Activated CD8-positive, alpha-beta memory T cell treated with anti-CD3 and anti-CD28 coated beads, Interleukin-2, amount 50 U/mL, for 4 hours (primary cell): ENCODE measurements around the gene MRPL16.
"Not testable (repeated sequence)": the region's sequence is repeated elsewhere in the genome, so short reads cannot be mapped to it uniquely, and the experiment has no call there.

Experiments used
- DNase-seq: peaks from one replicate; pipeline ENCODE4 v3.0.0-alpha.2; 2020

MRPL16 gene

DNA sequence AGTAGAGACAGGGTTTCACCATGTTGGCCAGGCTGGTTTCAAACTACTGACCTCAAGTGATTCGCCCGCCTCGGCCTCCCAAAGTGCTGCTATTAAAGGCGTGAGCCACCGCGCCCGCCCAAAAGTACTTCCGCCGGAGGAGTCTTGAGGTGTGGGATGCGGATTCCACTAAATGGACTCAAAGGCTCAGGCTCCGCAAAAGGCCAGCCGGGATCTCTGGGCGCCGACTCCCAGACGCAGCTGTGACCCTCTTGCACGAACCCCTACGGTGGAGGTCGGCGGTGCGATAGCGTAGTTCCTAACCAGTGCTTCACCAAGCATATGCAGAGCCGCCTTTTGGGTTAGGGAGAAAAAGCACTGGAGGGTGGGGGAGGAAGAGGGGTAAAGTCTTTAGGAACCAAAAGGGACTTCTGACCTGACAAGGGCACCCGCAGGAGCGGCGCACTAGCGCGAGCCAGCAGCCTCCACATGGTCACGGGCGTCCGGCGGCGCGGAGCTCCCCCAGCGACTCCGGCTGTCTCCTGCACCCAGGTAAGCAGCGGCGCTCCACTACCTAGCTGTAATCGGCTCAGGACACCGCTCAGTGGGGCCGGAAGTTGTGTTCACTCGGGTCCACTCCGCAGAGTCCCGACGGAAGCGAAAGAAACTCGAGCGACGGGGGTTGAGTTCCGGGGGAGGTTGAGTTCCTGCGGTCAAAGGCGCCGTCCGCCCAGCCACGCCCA is at the start of gene MRPL16:
Gene MRPL16, minus strand, starts transcription at position 590 of the 722 bp plus-strand sequence. Its CDS starts 120 bp downstream, at position 470.
- DNase-seq, result peak; percentile 88

DNA sequence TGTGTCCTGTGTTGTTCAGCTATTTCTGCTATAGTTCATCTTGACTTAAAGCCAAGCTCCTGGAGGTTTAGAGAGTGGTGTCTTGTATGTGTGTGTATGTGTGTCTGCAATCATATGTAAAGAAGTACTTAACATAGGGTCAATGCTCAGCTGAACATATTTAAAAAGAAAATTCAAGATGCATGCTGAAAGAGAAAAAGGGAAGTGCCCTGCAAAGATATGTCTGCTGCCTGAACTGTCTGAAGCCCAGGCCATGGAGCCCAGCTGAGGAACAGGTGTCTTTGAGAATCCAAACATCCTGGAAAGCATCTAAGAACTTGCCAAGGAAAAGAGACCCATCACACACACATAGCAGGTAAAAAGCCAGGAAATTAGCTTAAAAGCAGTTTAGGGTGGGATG is 49.1 kb upstream of the MRPL16 start:
- DNase-seq, result no peak

GRCh38 chr11:59857439-59858434 is 47.2 kb upstream of the MRPL16 start:
- DNase-seq, result no peak

GRCh38 chr11:59854871-59855270 is 44.3 kb upstream of the MRPL16 start:
- DNase-seq, result no peak

DNA sequence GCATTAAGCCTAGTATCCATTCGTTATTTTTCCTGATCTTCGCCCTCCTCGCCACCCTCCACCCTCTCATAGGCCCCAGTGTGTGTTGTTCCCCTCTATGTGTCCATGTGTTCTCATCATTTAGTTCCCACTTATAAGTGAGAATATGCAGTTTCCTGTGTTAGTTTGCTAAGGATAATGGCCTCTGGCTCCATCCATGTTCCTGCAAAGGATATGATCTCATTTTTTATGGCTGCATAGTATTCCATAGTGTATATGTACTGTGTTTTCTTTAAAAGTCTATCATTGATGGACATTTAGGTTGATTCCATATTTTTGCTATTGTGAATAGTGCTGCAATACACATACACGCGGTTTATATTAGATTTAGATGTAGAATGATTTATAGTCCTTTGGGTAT is 40.8 kb upstream of the MRPL16 start:
- not testable (repeated sequence) for DNase-seq

DNA sequence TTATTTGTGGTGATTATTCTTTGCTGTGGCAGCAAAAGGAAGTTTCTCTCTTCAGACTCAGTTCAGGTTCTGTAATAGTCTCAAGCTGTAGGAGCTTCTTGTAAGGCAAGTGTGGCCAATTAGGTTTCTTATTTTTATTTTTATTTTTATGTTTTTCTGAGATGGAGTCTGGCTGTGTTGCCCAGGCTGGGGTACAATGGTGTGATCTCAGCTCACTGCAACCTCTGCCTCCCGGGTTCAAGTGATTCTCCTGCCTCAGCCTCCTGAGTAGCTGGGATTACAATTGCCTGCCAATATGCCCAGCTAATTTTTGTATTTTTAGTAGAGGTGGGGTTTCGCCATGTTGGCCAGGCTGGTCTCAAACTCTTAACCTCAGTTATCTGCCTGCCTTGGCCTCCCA is 39.0 kb upstream of the MRPL16 start:
- not testable (repeated sequence) for DNase-seq

GRCh38 chr11:59849129-59849528 is 38.6 kb upstream of the MRPL16 start:
- no peak for DNase-seq

GRCh38 chr11:59848439-59848838 is 37.9 kb upstream of the MRPL16 start:
- not testable (repeated sequence) for DNase-seq

- no peak for DNase-seq
Observed at GRCh38 chr11:59847626-59848025, 37.0 kb upstream of the MRPL16 start.

- no peak for DNase-seq
Observed at GRCh38 chr11:59846556-59846955, 36.0 kb upstream of the MRPL16 start.

GRCh38 chr11:59845399-59845798 is 34.8 kb upstream of the MRPL16 start, which contains the start of gene CBLIF:
Gene CBLIF (minus strand): TSS chr11:59845499. CDS start chr11:59845453, 46 bp downstream.
- DNase-seq, result no peak

DNA sequence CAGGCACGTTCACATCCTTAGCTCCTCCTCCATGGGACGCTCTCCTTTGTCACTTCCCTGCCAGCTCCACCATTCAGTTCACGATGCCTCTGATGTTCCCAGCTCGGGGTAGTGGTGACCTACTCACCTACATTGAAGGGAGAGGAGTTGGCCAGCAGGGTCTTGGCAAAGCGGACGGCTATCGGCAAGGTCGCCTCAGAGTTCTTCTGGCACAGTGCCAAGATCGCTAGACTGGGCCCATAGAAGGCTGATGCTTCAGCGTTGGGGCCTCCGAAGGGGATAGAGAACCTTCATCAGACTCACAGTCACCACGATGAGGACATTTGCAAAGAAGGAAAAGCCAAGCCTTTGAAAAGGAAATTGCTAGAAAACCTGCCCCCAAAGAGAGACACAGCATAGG is 31.7 kb upstream of the MRPL16 start:
- no peak for DNase-seq

GRCh38 chr11:59841514-59841913 is 30.9 kb upstream of the MRPL16 start:
- DNase-seq, result no peak

DNA sequence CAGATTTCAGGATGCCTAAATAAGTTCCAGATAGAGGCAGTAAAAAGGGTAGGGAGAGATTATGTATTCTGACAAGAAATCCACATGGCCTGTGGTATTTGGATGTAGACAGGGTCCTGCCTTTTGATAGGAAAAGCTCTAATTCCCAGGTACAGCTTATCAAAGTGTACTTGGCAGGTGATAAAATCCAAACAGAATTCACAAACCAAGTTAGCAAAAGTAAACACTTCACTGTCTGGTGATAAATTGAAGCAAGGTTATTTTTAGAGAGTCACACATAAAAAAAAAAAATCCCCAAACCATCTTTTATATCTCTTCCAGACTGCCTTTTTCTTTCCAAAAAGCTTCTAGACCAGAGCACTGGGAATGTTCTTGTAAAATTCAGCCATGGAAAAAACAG is 29.0 kb upstream of the MRPL16 start:
- DNase-seq, result no peak

- no peak for DNase-seq
Observed at GRCh38 chr11:59833602-59834001, 23.0 kb upstream of the MRPL16 start.

- DNase-seq, result no peak
Observed at GRCh38 chr11:59829358-59829757, 18.8 kb upstream of the MRPL16 start.

GRCh38 chr11:59822989-59823566 is 12.5 kb upstream of the MRPL16 start:
- no peak for DNase-seq

DNA sequence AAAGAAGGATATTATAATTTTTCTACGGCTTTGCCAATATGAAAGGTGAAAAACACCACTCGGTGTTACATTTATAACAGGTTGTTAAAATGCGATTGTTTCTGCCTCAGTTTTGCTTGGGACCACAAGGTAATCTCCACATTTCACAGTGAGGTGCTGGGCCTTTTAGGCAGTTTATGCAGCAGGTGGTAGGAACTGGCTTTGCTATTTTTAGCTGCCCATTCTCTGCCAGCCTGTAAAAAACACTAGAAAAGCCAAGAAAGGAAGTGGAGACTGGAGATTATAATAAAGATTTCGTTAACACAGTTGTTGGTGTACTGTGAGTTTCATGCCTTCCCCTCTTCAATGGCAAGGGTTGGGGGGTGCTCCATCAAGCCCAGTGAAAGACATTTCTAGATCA is 8.0 kb upstream of the MRPL16 start:
- DNase-seq, result no peak

GRCh38 chr11:59816434-59816833 is 5.9 kb upstream of the MRPL16 start:
- not testable (repeated sequence) for DNase-seq

DNA sequence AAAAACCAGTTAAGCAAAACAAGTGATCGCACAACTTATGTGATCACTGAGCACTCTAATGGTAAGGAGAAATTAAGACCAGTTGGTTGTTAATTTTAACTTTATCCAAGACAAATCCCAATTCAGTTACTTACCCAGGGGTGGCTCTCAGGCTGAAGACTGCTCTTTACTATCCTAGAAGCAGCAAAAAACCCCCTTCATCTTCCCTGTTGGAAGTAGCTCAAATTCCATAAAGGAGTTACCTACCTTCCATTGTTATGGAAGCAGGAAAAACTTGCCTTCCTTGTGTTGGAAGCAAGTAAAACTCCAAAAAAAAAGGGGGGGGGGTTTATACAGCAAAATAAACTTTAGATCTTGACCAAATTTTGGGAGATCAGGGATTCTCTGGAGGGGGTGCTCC is 5.2 kb upstream of the MRPL16 start:
- DNase-seq, result no peak

DNA sequence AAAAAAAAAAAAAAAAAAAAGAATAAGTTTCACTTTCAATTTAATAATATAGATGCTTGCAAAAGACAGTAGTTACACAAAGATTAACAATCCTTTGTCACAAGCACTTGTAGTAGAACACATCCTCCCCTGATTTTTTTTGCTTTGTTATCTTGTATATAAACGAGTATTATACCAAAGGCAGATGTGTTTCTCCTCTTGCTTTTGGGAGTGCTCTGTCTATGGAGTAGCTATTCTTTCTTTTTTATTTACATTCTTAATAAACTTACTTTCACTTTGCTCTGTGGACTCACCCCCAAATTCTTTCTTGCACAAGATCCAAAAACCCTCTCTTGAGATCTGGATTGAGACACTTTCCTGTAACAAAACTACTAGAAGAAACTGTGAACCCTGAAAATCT is 3.4 kb upstream of the MRPL16 start:
- no peak for DNase-seq

DNA sequence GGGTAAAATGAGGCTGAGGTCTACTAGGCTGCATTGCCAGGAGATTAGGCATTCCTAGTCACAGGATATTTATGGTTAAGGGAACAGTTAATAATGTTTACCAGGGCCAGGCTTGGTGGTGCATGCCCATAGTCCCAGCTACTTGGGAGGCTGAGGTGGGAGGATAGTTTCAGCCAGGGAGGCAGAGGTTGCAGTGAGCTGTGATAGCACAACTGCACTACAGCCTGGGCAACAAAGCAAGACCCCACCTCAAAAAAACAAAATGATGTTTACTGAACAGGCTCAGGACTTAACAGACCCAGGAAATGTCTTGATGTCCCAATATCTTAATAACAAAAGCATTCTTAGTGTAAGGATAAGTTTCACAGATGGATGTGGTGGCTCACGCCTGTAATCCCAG is 2.8 kb upstream of the MRPL16 start:
- DNase-seq, result no peak

- no peak for DNase-seq
Observed at GRCh38 chr11:59812220-59812619, 1.6 kb upstream of the MRPL16 start.

DNA sequence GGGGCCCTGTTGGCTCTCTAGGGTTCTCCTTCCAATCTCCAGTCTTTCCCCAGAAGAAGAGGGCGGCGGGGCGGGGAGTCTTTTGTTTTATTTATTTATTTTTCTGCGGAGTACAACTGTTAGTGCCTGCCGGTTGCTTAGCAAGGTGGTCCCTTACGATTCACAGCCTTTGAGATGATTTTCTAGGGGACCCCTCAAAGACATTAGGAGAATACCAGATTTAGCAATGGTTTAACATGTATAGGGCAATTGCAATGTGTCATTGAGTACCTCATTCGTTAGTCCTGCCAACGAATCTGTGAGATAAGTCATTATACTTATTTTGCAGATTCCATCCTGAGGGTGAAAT is 307 bp upstream of the MRPL16 start:
- DNase-seq, result no peak
